PFSK-1 (cell line): ENCODE data around the gene ARG1.

Experiments
- FOXP2 ChIP-seq: optimal IDR thresholded peaks from 2 replicates; pipeline ENCODE3; 2011; ENCODE audit warnings: borderline replicate concordance, control low read depth, inconsistent platforms; ENCODE audit not compliant: insufficient read depth; ENCODE audit errors: extremely low read length, extremely low read depth
- POLR2AphosphoS5 ChIP-seq: IDR thresholded peaks from 2 replicates; pipeline ENCODE4 v1.6.1; 2012; ENCODE audit warnings: low read depth, mild to moderate bottlenecking, control low read depth, low read length, moderate library complexity
- SIN3A ChIP-seq: IDR thresholded peaks from 2 replicates; pipeline ENCODE4 v1.6.1; 2012; ENCODE audit warnings: mild to moderate bottlenecking, low read length, moderate library complexity, borderline replicate concordance; ENCODE audit not compliant: insufficient read depth
- TAF1 ChIP-seq: IDR thresholded peaks from 2 replicates; pipeline ENCODE4 v1.6.1; 2012; ENCODE audit warnings: low read length, control low read depth, borderline replicate concordance; ENCODE audit not compliant: insufficient read depth
- TF ChIP-seq, protein P1 (sequence below), 2 experiments: IDR thresholded peaks; 2 replicates each; pipeline versions ENCODE4 v1.6.1 to v1.8.0; 2011 to 2012; ENCODE audit warnings: low read depth in 2 of 2, low read length in 2 of 2, control low read depth in 1 of 2, inconsistent platforms in 1 of 2, mild to moderate bottlenecking in 1 of 2, moderate library complexity in 1 of 2; ENCODE audit not compliant: insufficient read depth in 1 of 2

The ARG1 gene

DNA sequence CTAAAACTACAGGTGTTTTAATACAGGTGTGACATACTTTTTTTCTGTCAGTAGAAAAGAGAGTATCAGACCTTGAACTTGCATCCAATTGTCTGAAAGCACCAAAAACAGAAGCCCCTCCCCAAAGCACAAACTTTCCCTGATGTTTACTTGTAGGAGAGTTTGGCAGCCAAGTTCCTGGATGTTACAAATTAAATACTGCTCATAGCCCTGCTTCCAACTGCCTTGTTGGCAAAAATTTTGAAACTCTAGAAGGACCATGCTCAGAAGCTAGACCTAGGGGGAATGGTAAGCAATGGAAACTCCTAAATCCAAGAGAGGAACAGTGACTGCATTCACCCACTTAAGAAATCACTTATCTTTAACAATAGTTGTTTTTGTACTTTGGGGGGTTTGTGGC is 17.0 kb upstream of the ARG1 start:
- TF ChIP-seq FOXP2 (no peak), TAF1 (no peak), SIN3A (no peak), POLR2AphosphoS5 (no peak)
- TF ChIP-seq, protein P1, sequence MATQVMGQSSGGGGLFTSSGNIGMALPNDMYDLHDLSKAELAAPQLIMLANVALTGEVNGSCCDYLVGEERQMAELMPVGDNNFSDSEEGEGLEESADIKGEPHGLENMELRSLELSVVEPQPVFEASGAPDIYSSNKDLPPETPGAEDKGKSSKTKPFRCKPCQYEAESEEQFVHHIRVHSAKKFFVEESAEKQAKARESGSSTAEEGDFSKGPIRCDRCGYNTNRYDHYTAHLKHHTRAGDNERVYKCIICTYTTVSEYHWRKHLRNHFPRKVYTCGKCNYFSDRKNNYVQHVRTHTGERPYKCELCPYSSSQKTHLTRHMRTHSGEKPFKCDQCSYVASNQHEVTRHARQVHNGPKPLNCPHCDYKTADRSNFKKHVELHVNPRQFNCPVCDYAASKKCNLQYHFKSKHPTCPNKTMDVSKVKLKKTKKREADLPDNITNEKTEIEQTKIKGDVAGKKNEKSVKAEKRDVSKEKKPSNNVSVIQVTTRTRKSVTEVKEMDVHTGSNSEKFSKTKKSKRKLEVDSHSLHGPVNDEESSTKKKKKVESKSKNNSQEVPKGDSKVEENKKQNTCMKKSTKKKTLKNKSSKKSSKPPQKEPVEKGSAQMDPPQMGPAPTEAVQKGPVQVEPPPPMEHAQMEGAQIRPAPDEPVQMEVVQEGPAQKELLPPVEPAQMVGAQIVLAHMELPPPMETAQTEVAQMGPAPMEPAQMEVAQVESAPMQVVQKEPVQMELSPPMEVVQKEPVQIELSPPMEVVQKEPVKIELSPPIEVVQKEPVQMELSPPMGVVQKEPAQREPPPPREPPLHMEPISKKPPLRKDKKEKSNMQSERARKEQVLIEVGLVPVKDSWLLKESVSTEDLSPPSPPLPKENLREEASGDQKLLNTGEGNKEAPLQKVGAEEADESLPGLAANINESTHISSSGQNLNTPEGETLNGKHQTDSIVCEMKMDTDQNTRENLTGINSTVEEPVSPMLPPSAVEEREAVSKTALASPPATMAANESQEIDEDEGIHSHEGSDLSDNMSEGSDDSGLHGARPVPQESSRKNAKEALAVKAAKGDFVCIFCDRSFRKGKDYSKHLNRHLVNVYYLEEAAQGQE (IDR thresholded peaks at IDR 0.05; ENCODE audit: insufficient read depth in 1 of 2, low read depth in 2 of 2, low read length in 2 of 2): no peak

DNA sequence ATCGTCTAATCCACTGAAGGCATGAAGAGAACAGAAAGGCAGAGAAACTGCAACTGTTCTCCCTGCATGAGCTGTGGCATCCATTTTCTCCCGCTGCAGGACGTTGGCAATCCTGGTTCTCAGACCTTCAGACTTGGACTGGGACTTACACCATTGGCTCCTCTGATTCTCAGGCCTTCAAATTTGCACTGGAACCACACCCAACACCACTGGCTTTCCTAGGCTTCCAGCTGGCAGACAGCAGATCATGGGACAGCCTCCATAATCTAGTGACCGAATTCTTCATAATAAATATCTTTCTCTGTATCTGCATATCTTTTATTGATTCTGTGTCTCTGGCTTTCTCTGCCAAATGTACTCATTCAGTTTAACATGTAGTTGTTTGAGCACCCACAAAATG is 14.1 kb upstream of the ARG1 start:
- TF ChIP-seq, protein P1 (IDR thresholded peaks at IDR 0.05; ENCODE audit: insufficient read depth in 1 of 2, low read depth in 2 of 2, low read length in 2 of 2): no peak
- TF ChIP-seq FOXP2 (no peak), SIN3A (no peak), TAF1 (no peak), POLR2AphosphoS5 (no peak)

DNA sequence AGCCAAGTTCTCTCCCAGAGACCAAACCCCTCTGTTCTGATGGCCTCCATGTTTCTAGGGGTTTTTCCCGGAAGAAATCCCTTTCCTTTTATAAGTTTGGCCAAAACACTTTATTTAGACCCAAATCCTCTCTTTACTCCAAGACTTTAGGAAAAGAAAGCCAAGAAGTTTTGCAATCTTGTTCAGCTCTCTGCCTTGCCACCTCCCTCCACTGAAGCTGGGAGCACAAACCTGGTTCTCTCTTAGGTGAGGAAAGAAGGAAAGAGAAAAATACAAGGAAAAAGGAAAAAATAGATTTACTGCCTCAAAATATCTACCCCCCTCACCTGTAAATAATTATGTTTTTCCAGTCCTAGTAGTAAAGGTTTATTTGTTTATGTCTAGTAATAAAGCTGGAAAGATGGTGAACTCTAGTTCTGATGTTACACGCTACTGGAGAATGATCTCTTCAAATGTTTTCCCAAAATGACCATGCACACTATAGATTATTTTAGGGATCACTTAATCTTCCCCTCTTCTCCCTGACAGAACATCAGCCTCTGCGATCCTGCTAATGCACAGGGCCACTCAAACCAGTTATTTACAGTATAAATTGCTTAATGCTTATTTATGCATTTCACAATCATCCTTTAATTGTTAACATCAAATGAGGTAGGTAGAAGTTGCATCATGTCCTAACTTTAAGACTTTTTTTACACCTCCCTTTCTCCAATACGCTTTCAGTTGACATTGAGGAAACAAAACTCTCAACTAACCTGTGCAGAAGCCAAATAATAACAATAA is 10.9 kb upstream of the ARG1 start:
- TF ChIP-seq SIN3A: no peak
- no peak for TF ChIP-seq FOXP2
- no peak for TF ChIP-seq POLR2AphosphoS5
- TF ChIP-seq, protein P1 (IDR thresholded peaks at IDR 0.05; ENCODE audit: insufficient read depth in 1 of 2, low read depth in 2 of 2, low read length in 2 of 2): no peak
- no peak for TF ChIP-seq TAF1

DNA sequence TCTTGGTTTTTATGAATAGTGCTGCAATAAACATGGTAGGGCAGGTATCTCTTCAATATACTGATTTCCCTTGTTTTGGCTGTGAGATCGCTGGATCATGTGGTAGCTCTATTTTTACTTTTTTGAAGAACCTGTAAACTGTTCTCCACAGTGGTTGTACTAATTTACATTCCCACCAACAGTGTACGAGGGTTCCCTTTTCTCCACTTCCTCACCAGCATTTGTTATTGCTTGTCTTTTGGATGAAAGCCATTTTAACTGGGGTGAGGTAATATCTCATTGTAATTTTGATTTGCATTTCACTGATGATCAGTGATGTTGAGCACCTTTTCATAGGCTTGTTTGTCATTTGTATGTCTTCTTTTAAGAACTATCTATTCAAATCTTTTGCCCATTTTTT is 8.0 kb upstream of the ARG1 start:
- TF ChIP-seq, protein P1 (IDR thresholded peaks at IDR 0.05; ENCODE audit: insufficient read depth in 1 of 2, low read depth in 2 of 2, low read length in 2 of 2): no peak
- TF ChIP-seq FOXP2: no peak
- TF ChIP-seq TAF1: no peak
- TF ChIP-seq SIN3A: no peak
- TF ChIP-seq POLR2AphosphoS5: no peak
